GM19099 (cell line): Measurements from ENCODE around the gene EDC4.

ENCODE experiments used
- POLR2A ChIP-seq: IDR thresholded peaks from 3 replicates; pipeline ENCODE4 v1.6.1; 2011; ENCODE audit warnings: low read depth; ENCODE audit not compliant: insufficient read length; ENCODE audit errors: extremely low read depth

Gene EDC4

GRCh38 chr16:67927131-67927941, 54.5 kb downstream of the EDC4 start:
- TF ChIP-seq POLR2A: peak; percentile 11

GRCh38 chr16:67928147-67928546, 55.3 kb downstream of the EDC4 start:
- no peak for TF ChIP-seq POLR2A

- TF ChIP-seq POLR2A: no peak
Observed at GRCh38 chr16:67928561-67929364, 55.9 kb downstream of the EDC4 start.

GRCh38 chr16:67930191-67930590, 57.3 kb downstream of the EDC4 start:
- TF ChIP-seq POLR2A: peak; percentile 22

GRCh38 chr16:67930678-67931211, 57.9 kb downstream of the EDC4 start:
- TF ChIP-seq POLR2A: no peak
